Measurements from ENCODE around the gene PPP1R12B.

The PPP1R12B gene

GRCh38 chr1:202348509-202349205 is at the start of gene PPP1R12B:
PPP1R12B (plus strand) TSS chr1:202348699; CDS start chr1:202348852, 153 bp downstream.
- peak; percentile 100 for DNase-seq (ENCODE audit: low read depth)
- Histone ChIP-seq H3K9ac (ENCODE audit: low read length) (peak within 1 kb of the TSS; percentile 98), H3K36me3 (ENCODE audit: control insufficient read depth, insufficient read depth, low read length, severe bottlenecking) (no peaks in the 10 kb centered on the region)

GRCh38 chr1:202302166-202302565 is 46.3 kb upstream of the PPP1R12B start:
- DNase-seq (ENCODE audit: low read depth) = no peak

More at GRCh38 chr1:202348509-202349205, at the start of gene PPP1R12B:
- peaks cover 38% of the 10 kb centered on the region for H3K4me1 ChIP-seq (ENCODE audit: control insufficient read depth, insufficient read depth, low read length)
- no peaks in the 10 kb centered on the region for H3K9me3 ChIP-seq (ENCODE audit: control insufficient read depth, low read length)
- H3K4me3 ChIP-seq (ENCODE audit: low read length) = peak within 1 kb of the TSS; percentile 89
- no peaks in the 10 kb centered on the region for H3K27me3 ChIP-seq (replicated peaks; ENCODE audit: control insufficient read depth, insufficient read depth, low read length)

GRCh38 chr1:202304375-202304774 is 44.1 kb upstream of the PPP1R12B start:
- Histone ChIP-seq H3K9ac (ENCODE audit: low read length) (no peak overlapping the region), H3K27me3 (replicated peaks; ENCODE audit: control insufficient read depth, insufficient read depth, low read length) (peaks cover 89% of the 10 kb centered on the region), H3K36me3 (ENCODE audit: control insufficient read depth, insufficient read depth, low read length, severe bottlenecking) (no peaks in the 10 kb centered on the region), H3K9me3 (ENCODE audit: control insufficient read depth, low read length) (no peaks in the 10 kb centered on the region), H3K4me1 (ENCODE audit: control insufficient read depth, insufficient read depth, low read length) (no peaks in the 10 kb centered on the region), H3K4me3 (ENCODE audit: low read length) (no peak overlapping the region)
- DNase-seq (ENCODE audit: low read depth) = no peak

More at GRCh38 chr1:202302166-202302565, 46.3 kb upstream of the PPP1R12B start:
- Histone ChIP-seq H3K9ac (ENCODE audit: low read length) (no peak overlapping the region), H3K4me3 (ENCODE audit: low read length) (no peak overlapping the region), H3K36me3 (ENCODE audit: control insufficient read depth, insufficient read depth, low read length, severe bottlenecking) (no peaks in the 10 kb centered on the region), H3K27me3 (replicated peaks; ENCODE audit: control insufficient read depth, insufficient read depth, low read length) (peaks cover 87% of the 10 kb centered on the region), H3K4me1 (ENCODE audit: control insufficient read depth, insufficient read depth, low read length) (no peaks in the 10 kb centered on the region), H3K9me3 (ENCODE audit: control insufficient read depth, low read length) (no peaks in the 10 kb centered on the region)

- Histone ChIP-seq H3K4me1 (ENCODE audit: control insufficient read depth, insufficient read depth, low read length) (no peaks in the 10 kb centered on the region), H3K27me3 (replicated peaks; ENCODE audit: control insufficient read depth, insufficient read depth, low read length) (peaks cover 88% of the 10 kb centered on the region), H3K36me3 (ENCODE audit: control insufficient read depth, insufficient read depth, low read length, severe bottlenecking) (no peaks in the 10 kb centered on the region), H3K9ac (ENCODE audit: low read length) (no peak overlapping the region), H3K9me3 (ENCODE audit: control insufficient read depth, low read length) (no peaks in the 10 kb centered on the region), H3K4me3 (ENCODE audit: low read length) (no peak overlapping the region)
- no peak for DNase-seq (ENCODE audit: low read depth)
Measured at GRCh38 chr1:202305168-202305567, 43.3 kb upstream of the PPP1R12B start.

GRCh38 chr1:202306535-202307345 is 41.8 kb upstream of the PPP1R12B start:
- Histone ChIP-seq H3K4me3 (ENCODE audit: low read length) (no peak overlapping the region), H3K36me3 (ENCODE audit: control insufficient read depth, insufficient read depth, low read length, severe bottlenecking) (no peaks in the 10 kb centered on the region), H3K4me1 (ENCODE audit: control insufficient read depth, insufficient read depth, low read length) (no peaks in the 10 kb centered on the region), H3K9me3 (ENCODE audit: control insufficient read depth, low read length) (no peaks in the 10 kb centered on the region), H3K9ac (ENCODE audit: low read length) (no peak overlapping the region), H3K27me3 (replicated peaks; ENCODE audit: control insufficient read depth, insufficient read depth, low read length) (peaks cover 88% of the 10 kb centered on the region)
- DNase-seq (ENCODE audit: low read depth) = no peak

- Histone ChIP-seq H3K36me3 (ENCODE audit: control insufficient read depth, insufficient read depth, low read length, severe bottlenecking) (no peaks in the 10 kb centered on the region), H3K9ac (ENCODE audit: low read length) (no peak overlapping the region), H3K9me3 (ENCODE audit: control insufficient read depth, low read length) (no peaks in the 10 kb centered on the region), H3K4me1 (ENCODE audit: control insufficient read depth, insufficient read depth, low read length) (no peaks in the 10 kb centered on the region), H3K4me3 (ENCODE audit: low read length) (no peak overlapping the region), H3K27me3 (replicated peaks; ENCODE audit: control insufficient read depth, insufficient read depth, low read length) (peaks cover 92% of the 10 kb centered on the region)
- no peak for DNase-seq (ENCODE audit: low read depth)
Measured at GRCh38 chr1:202310071-202310725, 38.3 kb upstream of the PPP1R12B start.

- H3K4me1 ChIP-seq (ENCODE audit: control insufficient read depth, insufficient read depth, low read length) = no peaks in the 10 kb centered on the region
- H3K27me3 ChIP-seq (replicated peaks; ENCODE audit: control insufficient read depth, insufficient read depth, low read length) = peaks cover 89% of the 10 kb centered on the region
- no peak overlapping the region for H3K9ac ChIP-seq (ENCODE audit: low read length)
- no peaks in the 10 kb centered on the region for H3K9me3 ChIP-seq (ENCODE audit: control insufficient read depth, low read length)
- no peak overlapping the region for H3K4me3 ChIP-seq (ENCODE audit: low read length)
- H3K36me3 ChIP-seq (ENCODE audit: control insufficient read depth, insufficient read depth, low read length, severe bottlenecking) = no peaks in the 10 kb centered on the region
- no peak for DNase-seq (ENCODE audit: low read depth)
Measured at GRCh38 chr1:202310746-202311145, 37.8 kb upstream of the PPP1R12B start.

- Histone ChIP-seq H3K4me3 (ENCODE audit: low read length) (no peak overlapping the region), H3K9me3 (ENCODE audit: control insufficient read depth, low read length) (no peaks in the 10 kb centered on the region), H3K4me1 (ENCODE audit: control insufficient read depth, insufficient read depth, low read length) (no peaks in the 10 kb centered on the region), H3K36me3 (ENCODE audit: control insufficient read depth, insufficient read depth, low read length, severe bottlenecking) (no peaks in the 10 kb centered on the region), H3K27me3 (replicated peaks; ENCODE audit: control insufficient read depth, insufficient read depth, low read length) (peaks cover 88% of the 10 kb centered on the region), H3K9ac (ENCODE audit: low read length) (no peak overlapping the region)
- peak; percentile 6 for DNase-seq (ENCODE audit: low read depth)
Measured at GRCh38 chr1:202311875-202312635, 36.4 kb upstream of the PPP1R12B start.

GRCh38 chr1:202315576-202316168 is 32.8 kb upstream of the PPP1R12B start:
- peak; percentile 89 for DNase-seq (ENCODE audit: low read depth)
- H3K9me3 ChIP-seq (ENCODE audit: control insufficient read depth, low read length) = no peaks in the 10 kb centered on the region

GRCh38 chr1:202316186-202316585 is 32.3 kb upstream of the PPP1R12B start:
- DNase-seq (ENCODE audit: low read depth) = no peak
- H3K36me3 ChIP-seq (ENCODE audit: control insufficient read depth, insufficient read depth, low read length, severe bottlenecking) = no peaks in the 10 kb centered on the region
- H3K27me3 ChIP-seq (replicated peaks; ENCODE audit: control insufficient read depth, insufficient read depth, low read length) = peaks cover 87% of the 10 kb centered on the region
- H3K4me1 ChIP-seq (ENCODE audit: control insufficient read depth, insufficient read depth, low read length) = no peaks in the 10 kb centered on the region
- H3K4me3 ChIP-seq (ENCODE audit: low read length) = no peak overlapping the region
- H3K9me3 ChIP-seq (ENCODE audit: control insufficient read depth, low read length) = no peaks in the 10 kb centered on the region
- no peak overlapping the region for H3K9ac ChIP-seq (ENCODE audit: low read length)

More at GRCh38 chr1:202315576-202316168, 32.8 kb upstream of the PPP1R12B start:
- Histone ChIP-seq H3K4me1 (ENCODE audit: control insufficient read depth, insufficient read depth, low read length) (no peaks in the 10 kb centered on the region), H3K9ac (ENCODE audit: low read length) (no peak overlapping the region), H3K4me3 (ENCODE audit: low read length) (no peak overlapping the region), H3K27me3 (replicated peaks; ENCODE audit: control insufficient read depth, insufficient read depth, low read length) (peaks cover 85% of the 10 kb centered on the region), H3K36me3 (ENCODE audit: control insufficient read depth, insufficient read depth, low read length, severe bottlenecking) (no peaks in the 10 kb centered on the region)

All from adipocyte (in vitro differentiated cells).